ENCODE results near the gene DDX51. TPM values are rescaled to one million over a fixed set of nuclear protein-coding genes. Genes with fewer than 3 reads are reported as not detected.

The DDX51 gene
- total RNA-seq, 1 experiment from 2014 or later: 29.3 TPM

GRCh38 chr12:132174839-132175490 is 30.8 kb upstream of the DDX51 start:
- in situ Hi-C loops (cut with HindIII; ENCODE audit: low pct_unique_long_range_greater_than_20kb, low sequenced_read_pairs): no loop called here
- peaks cover 7% of the 10 kb centered on the region for H3K4me1 ChIP-seq (ENCODE audit: control insufficient read depth, insufficient read depth, low read length)

GRCh38 chr12:132174015-132174838 is 30.1 kb upstream of the DDX51 start:
- ChIA-PET POLR2A (interaction anchor here (0.6 kb wide), 1 partner anchor 14 kb away, joined by 8 read pairs; no protein-coding TSS in a partner anchor), CTCF (no interaction called here)
- Histone ChIP-seq H3K9me3 (ENCODE audit: control insufficient read depth, insufficient read depth, low read depth, low read length) (no peaks in the 10 kb centered on the region), H3K4me1 (ENCODE audit: control insufficient read depth, insufficient read depth, low read length) (peaks cover 12% of the 10 kb centered on the region), H3K36me3 (ENCODE audit: control insufficient read depth, insufficient read depth, low read length) (no peaks in the 10 kb centered on the region), H3K27me3 (ENCODE audit: control insufficient read depth, insufficient read depth, low read length) (no peaks in the 10 kb centered on the region), H3K27ac (ENCODE audit: low read length) (no peak overlapping the region), H3K4me3 (ENCODE audit: low read depth in 2 of 2, low read length in 2 of 2) (no peak overlapping the region)
- in situ Hi-C loops (cut with HindIII; ENCODE audit: low pct_unique_long_range_greater_than_20kb, low sequenced_read_pairs) (no loop called here), intact Hi-C loops (cut with micrococcal nuclease; ENCODE audit: unreplicated experiment) (no loop called here)
- TF ChIP-seq POLR2AphosphoS5 (IDR thresholded peaks at IDR 0.05; ENCODE audit: low read depth, low read length) (no peak), CTCF (IDR thresholded peaks at IDR 0.05) (no peak), REST (IDR thresholded peaks at IDR 0.05; ENCODE audit: insufficient read depth in 1 of 2, low read depth in 2 of 2, low read length in 1 of 2) (no peak), TCF7L2 (IDR thresholded peaks at IDR 0.05; ENCODE audit: low read depth, low read length) (no peak)
- ATAC-seq (no peak), DNase-seq (ENCODE audit: low read depth, low spot score) (no peak)
- BruUV-seq (replicated peaks): no TSS peak

More at GRCh38 chr12:132174839-132175490, 30.8 kb upstream of the DDX51 start:
- CTCF ChIA-PET: no interaction called here
- Histone ChIP-seq H3K27me3 (ENCODE audit: control insufficient read depth, insufficient read depth, low read length) (no peaks in the 10 kb centered on the region), H3K36me3 (ENCODE audit: control insufficient read depth, insufficient read depth, low read length) (no peaks in the 10 kb centered on the region), H3K9me3 (ENCODE audit: control insufficient read depth, insufficient read depth, low read depth, low read length) (no peaks in the 10 kb centered on the region), H3K27ac (ENCODE audit: low read length) (no peak overlapping the region), H3K4me3 (ENCODE audit: low read depth in 2 of 2, low read length in 2 of 2) (no peak overlapping the region)
- TF ChIP-seq REST (IDR thresholded peaks at IDR 0.05; ENCODE audit: insufficient read depth in 1 of 2, low read depth in 2 of 2, low read length in 1 of 2): no peak
- POLR2A ChIA-PET: interaction anchor here (0.6 kb wide), 1 partner anchor 15 kb away, joined by 8 read pairs; no protein-coding TSS in a partner anchor
- no TSS peak for BruUV-seq (replicated peaks)
- intact Hi-C loops (cut with micrococcal nuclease; ENCODE audit: unreplicated experiment): no loop called here
- DNase-seq (ENCODE audit: low read depth, low spot score): no peak
- peak; percentile 27; the same call in 1 of the 2 replicates for ATAC-seq

Measured in Panc1 (cell line).